GM21717 (cell line): ENCODE results near the gene APLF.
"Not testable (repeated sequence)": the region's sequence is repeated elsewhere in the genome, so short reads cannot be mapped to it uniquely, and the experiment has no call there.

Experiments
- ATAC-seq: cut with Tn5 transposase; IDR thresholded peaks from one replicate; pipeline ENCODE4 v1.9.1; 2021; ENCODE audit warnings: mild to moderate bottlenecking, moderate library complexity; ENCODE audit not compliant: unreplicated experiment

Gene APLF

GRCh38 chr2:68521037-68521436, 53.7 kb downstream of the APLF start:
- no peak for ATAC-seq

GRCh38 chr2:68526943-68527342, 59.6 kb downstream of the APLF start:
- ATAC-seq, result not testable (repeated sequence)

DNA sequence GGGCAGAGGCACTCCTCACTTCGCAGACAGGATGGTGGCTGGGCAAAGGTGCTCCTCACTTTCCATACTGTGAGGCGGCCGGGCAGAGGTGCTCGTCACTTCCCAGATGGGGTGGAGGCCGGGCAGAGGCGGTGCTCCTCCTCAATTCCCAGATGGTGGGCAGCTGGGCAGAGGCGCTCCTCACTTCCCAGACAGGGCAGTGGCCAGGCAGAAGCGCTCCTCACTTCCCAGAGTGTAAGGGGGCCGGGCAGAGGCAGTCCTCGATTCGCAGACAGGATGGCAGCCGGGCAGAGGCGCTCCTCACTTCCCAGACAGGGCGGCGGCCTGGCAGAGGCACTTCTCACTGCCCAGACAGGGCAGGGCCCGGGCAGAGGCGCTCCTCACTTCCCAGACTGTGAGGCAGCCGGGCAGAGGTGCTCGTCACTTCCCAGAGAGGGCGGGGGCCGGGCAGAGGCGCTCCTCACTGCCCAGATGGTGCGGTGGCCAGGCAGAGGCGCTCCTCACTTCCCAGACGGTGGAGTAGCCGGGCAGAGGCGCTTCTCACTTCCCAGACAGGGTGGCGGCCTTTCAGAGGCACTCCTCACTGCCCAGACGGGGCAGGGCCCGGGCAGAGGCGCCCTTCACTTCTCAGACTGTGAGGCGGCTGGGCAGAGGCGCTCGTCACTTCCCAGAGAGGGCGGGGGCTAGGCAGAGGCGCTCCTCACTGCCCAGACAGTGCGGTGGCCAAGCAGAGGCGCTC, 60.1 kb downstream of the APLF start:
- ATAC-seq, result not testable (repeated sequence)

DNA sequence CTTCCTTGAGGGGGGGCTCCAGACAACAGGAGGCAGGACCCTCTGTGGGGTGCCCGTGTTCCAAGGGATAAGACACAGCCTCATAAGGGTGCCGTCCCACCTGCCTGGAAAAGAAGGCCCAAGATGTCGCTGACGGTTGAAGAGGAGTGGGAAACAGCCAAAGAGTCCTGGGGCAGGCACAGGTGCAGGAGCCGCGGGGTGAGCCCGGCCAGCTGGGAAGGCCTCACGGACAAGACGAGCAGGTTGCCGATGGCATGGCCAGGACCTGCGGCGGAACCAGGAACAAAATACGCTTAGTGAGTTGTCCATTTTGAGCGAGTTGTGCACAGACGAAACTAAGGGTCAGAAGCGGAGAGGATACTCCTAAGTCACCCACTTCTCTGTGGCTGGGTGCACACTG, 61.8 kb downstream of the APLF start:
- ATAC-seq, result not testable (repeated sequence)

- ATAC-seq, result not testable (repeated sequence)
These were observed 62.3 kb downstream of the APLF start for GRCh38 chr2:68529651-68530050.

DNA sequence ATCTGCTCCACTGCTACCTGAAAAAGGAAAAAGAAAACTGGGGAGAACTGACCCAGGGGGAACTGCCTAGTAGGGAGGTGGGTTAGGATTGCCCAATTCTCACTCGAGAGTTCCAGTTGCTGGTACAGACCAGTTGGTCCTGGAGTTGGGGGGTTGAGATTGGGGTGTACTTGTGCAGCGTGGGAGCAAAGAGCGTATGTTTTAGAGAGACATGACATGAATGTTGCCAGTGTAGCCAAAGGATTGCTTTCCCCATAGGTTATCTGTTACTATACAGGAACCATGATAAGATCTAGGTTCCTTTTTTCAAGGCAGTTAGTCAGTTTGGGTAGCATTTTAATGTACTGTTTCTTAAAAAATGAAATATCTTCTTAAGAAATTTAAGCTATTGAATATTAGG, 68.6 kb downstream of the APLF start:
- ATAC-seq, result no peak

GRCh38 chr2:68537011-68537410, 69.6 kb downstream of the APLF start:
- ATAC-seq, result no peak

DNA sequence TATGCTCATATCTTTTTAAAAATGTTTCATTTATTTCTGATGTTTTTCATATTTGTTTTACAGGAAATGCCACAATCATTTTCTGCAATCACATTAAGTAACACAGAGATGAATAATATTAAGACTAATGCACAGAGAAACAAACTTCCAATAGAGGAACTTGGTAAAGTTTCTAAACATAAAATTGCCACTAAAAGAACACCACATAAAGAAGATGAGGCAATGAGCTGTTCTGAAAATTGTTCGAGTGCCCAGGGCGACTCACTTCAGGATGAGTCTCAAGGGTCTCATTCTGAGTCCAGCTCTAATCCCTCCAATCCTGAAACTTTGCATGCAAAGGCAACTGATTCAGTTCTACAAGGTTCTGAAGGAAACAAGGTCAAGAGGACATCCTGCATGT, 70.4 kb downstream of the APLF start:
- ATAC-seq, result no peak

DNA sequence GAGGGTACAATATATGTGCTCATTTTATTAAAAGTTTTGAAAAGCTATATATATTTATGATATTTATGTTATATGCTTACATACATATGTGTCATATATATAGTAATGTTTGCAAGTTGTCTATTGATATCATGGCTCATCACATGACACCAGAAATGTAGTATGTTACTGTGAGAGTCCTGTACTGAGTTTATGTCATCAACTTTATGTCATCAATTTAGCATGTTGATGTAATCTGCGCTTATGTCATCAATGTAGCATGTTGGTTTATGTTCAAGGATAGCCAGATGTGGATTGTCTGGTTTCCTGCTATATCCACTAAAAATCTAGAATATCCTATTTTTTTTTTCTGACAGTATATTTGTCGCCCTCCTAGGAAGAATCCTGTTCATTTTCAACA, 77.4 kb downstream of the APLF start:
- no peak for ATAC-seq

GRCh38 chr2:68548396-68548795, 81.0 kb downstream of the APLF start:
- ATAC-seq, result no peak

GRCh38 chr2:68553098-68553497, 85.7 kb downstream of the APLF start:
- ATAC-seq, result no peak

DNA sequence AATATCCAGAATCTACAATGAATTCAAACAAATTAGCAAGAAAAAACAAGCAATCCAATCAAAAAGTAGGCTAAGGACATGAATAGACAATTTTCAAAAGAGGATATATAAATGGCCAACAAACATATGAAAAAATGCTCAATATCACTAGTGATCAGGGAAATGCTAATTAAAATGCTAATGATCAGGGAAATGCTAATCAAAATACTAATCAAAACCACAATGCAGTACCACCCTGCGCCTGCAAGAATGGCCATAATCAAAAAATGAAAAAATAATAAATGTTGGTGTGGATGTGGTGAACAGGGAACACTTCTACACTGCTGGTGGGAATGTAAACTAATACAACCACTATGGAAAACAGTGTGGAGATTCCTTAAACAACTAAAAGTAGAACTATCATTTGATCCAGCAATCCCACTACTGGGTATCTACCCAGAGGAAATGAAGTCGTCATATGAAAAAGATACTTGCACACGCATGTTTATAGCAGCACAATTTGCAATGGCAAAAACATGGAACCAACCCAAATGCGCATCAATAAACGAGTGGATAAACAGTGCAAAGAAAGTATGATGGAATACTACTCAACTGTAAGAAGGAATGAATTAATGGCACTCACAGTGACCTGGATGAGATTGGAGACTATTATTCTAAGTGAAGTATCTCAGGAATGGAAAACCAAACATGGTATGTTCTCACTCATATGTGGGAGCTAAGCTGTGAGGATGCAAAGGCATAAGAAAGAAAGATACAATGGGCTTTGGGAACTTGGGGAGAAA, 88.2 kb downstream of the APLF start:
- ATAC-seq, result not testable (repeated sequence)

GRCh38 chr2:68556381-68556780, 89.0 kb downstream of the APLF start:
- ATAC-seq, result no peak

DNA sequence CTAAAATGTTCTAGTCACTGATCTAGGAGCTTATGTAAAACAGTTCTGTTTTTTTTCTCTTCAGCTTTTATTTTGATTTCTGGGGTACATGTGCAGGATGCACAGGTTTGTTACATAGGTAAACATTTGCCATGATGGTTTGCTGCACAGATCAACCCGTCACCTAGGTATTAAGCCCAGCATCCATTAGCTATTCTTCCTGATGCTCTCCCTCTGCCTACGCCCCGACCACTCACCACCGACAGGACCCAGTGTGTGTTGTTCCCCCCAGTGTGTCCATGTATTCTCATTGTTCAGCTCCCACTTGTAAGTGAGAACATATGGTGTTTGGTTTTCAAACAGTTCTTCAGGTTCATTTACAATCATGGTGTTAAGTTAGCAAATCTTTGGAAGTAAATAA, 91.2 kb downstream of the APLF start:
- ATAC-seq, result no peak

DNA sequence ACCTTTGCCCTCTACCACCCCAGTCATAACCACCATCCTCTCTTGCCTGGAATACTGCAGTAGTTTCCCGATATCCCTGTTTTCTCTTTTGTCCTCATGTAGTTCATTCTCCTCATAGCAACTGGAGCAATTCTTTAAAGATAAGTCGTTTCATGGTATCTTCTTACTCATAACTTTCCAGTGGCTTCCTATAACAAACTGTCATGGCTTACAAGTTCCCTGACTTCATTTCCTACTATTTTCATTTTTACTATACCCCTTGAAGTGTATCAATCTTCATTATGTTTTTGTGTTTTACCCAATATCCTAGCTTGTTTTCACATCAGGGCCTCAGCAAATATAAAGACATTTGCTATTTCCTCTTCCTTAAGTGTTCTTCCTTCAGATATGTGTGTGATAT, 92.3 kb downstream of the APLF start:
- ATAC-seq, result no peak

DNA sequence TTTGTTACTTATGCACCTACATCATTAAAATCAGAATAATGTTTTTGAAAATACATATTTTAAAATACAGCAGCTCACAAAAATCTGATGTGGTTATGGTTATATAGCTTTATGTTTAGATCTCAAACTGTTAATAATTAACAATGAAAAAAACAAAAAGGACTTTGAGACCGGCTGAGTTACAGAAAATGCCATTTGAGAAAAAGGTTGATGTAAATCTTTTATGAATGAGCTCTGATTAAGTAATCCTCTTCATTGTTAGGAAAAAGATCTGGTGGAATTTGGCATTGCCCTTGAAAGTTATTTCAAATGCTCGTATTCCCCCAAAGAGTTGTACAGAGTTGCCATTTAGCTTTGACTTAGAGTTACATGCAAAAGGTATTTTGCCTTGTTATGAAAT, 93.2 kb downstream of the APLF start:
- no peak for ATAC-seq

DNA sequence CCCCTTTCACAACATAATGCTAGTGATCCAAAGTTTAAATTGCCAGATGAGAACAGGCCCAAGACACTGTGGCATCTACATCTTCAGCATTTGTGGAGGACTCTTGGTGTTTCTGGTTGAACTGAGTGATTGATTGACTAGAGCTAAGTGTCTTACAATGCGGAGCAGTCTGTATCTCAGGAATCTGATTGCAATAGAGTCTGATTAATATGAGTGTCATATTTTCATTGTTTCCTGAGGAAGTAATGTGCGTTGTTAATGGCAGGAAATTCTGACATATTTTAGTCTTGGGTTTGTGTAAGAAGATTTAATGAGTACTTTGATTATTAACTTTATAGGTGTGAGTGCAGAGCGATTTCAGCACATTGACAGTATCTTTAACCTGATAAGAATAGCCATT, 94.0 kb downstream of the APLF start:
- ATAC-seq, result no peak

DNA sequence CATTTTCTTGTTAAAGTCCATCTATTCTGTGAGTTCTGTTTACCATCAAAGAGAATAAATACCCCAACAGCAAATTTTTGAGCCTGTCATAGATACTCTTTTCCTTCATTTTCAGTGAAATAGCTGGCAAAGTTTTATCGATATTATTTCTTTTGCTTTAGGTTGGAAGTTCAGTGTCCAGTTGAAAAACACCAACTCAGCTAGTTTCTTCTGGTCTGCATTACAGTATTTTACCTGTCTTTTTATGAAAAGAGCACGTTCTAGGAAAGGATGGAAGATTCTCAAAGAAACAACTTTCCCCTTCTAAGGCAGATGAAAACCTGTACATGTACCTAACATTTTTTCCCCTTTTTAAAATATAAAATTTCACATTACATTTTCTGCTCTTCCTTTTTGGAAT, 95.5 kb downstream of the APLF start:
- ATAC-seq, result no peak

- no peak for ATAC-seq
These were observed 97.0 kb downstream of the APLF start for GRCh38 chr2:68564426-68564825.

- no peak for ATAC-seq
These were observed 97.9 kb downstream of the APLF start for GRCh38 chr2:68565273-68565672.

GRCh38 chr2:68565858-68566257, 98.5 kb downstream of the APLF start:
- no peak for ATAC-seq

DNA sequence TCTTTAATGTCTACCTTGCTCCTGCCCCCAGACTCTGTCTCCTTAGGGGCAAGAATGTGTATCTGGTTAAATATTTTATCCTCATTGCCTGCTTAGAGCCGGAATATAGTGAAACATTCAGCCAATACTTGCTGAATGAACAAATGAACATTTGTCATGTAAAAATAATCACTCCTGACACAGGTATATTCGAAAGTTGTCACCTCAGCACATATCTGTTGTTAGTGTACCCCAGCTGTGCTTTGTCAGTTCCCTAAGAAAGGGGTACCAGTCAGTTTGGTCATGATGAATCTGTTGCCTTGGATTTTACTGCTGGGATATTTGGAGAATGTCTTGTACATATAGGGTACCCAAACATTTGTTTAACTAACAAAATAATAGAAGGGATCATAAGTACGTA, 99.0 kb downstream of the APLF start:
- no peak for ATAC-seq
